ENCODE results near the gene BCL2L13.

DNA sequence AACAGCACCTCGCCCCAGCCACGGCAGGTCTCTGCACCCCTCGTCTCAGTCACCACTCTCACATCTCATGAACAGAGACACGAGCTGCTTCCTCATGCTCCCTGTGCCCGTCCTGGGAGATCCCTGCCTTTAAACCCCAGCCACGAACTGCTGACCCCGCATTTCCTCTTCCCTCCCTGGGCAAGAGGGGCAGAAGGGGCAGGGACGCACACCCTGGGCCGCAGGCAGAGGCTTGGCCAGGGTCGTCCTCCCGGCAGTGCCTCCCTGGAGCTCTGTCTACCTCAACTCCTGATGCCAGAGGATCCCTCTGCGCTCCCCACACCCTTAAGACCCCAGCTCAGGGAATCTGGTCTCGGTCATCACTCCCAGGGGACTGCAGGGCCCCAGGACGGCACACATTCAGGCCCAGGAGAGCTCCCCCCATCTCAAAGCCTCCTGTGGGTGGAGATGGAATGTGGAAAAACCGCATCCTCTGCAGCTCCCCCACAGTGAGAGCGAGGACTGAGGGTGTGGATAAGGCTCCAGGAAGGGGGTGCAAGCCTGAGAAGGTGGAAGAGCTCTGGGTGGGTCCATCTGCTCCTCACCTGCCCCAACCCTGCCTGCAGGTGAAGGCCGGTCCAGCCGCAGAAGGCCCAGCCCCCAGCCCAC, 134.5 kb downstream of the BCL2L13 start:
- TF ChIP-seq ELF4 (IDR thresholded peaks at IDR 0.05): no peak
- TF ChIP-seq TARDBP (IDR thresholded peaks at IDR 0.05): no peak
- no peak for TF ChIP-seq BHLHE40 (IDR thresholded peaks at IDR 0.05; ENCODE audit: borderline replicate concordance)
- TF ChIP-seq HDGF (IDR thresholded peaks at IDR 0.05; ENCODE audit: borderline replicate concordance): no peak
- no peak for TF ChIP-seq SP1 (IDR thresholded peaks at IDR 0.05)
- no peak for TF ChIP-seq FOXM1 (IDR thresholded peaks at IDR 0.05; ENCODE audit: borderline replicate concordance)
- no peak for TF ChIP-seq FOXK2 (IDR thresholded peaks at IDR 0.05)

Data from HEK293T (cell line).